Mesothelial cell of epicardium (in vitro differentiated cells): ENCODE results near the gene C20orf96. TPM values are rescaled to one million over a fixed set of nuclear protein-coding genes. Genes with fewer than 3 reads are reported as not detected.

Experiments
- total RNA-seq: library from RNA; stranded (reverse); gene quantifications from 3 replicates; pipeline ENCODE4 v1.2.1, GENCODE V29; 2021

C20orf96 gene
- total RNA-seq, 1 donor from 2014 or later: 52.8 TPM

Other genes starting within 250 kb of the C20orf96 start
- gene DEFB125, start 203.1 kb downstream of the C20orf96 start, total RNA-seq: not detected in 3 replicates
- not detected in 3 replicates for gene DEFB126, start 148.2 kb downstream of the C20orf96 start, total RNA-seq
- gene DEFB127, start 133.3 kb downstream of the C20orf96 start, total RNA-seq: not detected in 3 replicates
- gene DEFB128, start 101.0 kb downstream of the C20orf96 start, total RNA-seq: not detected in 3 replicates
- gene DEFB129, start 63.5 kb downstream of the C20orf96 start, total RNA-seq: not detected in 3 replicates
- gene DEFB132, start 33.0 kb downstream of the C20orf96 start, total RNA-seq: not detected in 3 replicates
- gene ZCCHC3, start 6.8 kb upstream of the C20orf96 start, total RNA-seq: 40.2 to 40.8 TPM (median 40.5 TPM) in 3 replicates
- 65.9 to 67.0 TPM (median 66.8 TPM) in 3 replicates for gene SOX12, start 34.8 kb upstream of the C20orf96 start, total RNA-seq
- gene NRSN2, start 56.4 kb upstream of the C20orf96 start, total RNA-seq: 41.0 to 46.2 TPM (median 41.2 TPM) in 3 replicates
- gene TRIB3, start 90.0 kb upstream of the C20orf96 start, total RNA-seq: 3.6 to 3.9 TPM (median 3.8 TPM) in 3 replicates
- gene RBCK1, start 117.5 kb upstream of the C20orf96 start, total RNA-seq: 108 to 111 TPM (median 108 TPM) in 3 replicates
- 34.1 to 37.1 TPM (median 34.4 TPM) in 3 replicates for gene TBC1D20, start 171.8 kb upstream of the C20orf96 start, total RNA-seq